KMS-11 (cell line): Measurements from ENCODE around the gene PSMB7.

ENCODE experiments used
- H2AFZ ChIP-seq: fragments of 200-600 bp; sonication (generic); 2 replicates; pipeline ENCODE4 v1.6.1; 2016; ENCODE audit warnings: antibody characterized with exemption, mixed run types, low read depth
- H3K27ac ChIP-seq: fragments of 200-600 bp; sonication (generic); 2 replicates; pipeline ENCODE4 v1.6.1; 2016; ENCODE audit warnings: mild to moderate bottlenecking, mixed run types
- H3K27me3 ChIP-seq: fragments of 200-600 bp; sonication (generic); 2 replicates; pipeline ENCODE4 v1.6.1; 2017; ENCODE audit warnings: mild to moderate bottlenecking, low read depth, mixed run types, moderate library complexity; ENCODE audit not compliant: insufficient read depth
- H3K36me3 ChIP-seq: fragments of 200-600 bp; sonication (generic); 2 replicates; pipeline ENCODE4 v1.6.1; 2017; ENCODE audit warnings: mild to moderate bottlenecking, mixed run types; ENCODE audit not compliant: insufficient read depth
- H3K4me1 ChIP-seq: fragments of 200-600 bp; sonication (generic); 2 replicates; pipeline ENCODE4 v1.6.1; 2016; ENCODE audit warnings: mild to moderate bottlenecking, low read depth, mixed run types; ENCODE audit not compliant: poor library complexity, severe bottlenecking
- H3K4me2 ChIP-seq: fragments of 200-600 bp; sonication (generic); 2 replicates; pipeline ENCODE4 v1.7.0; 2016; ENCODE audit warnings: mild to moderate bottlenecking, mixed run types
- H3K4me3 ChIP-seq: fragments of 200-600 bp; sonication (generic); IDR thresholded peaks from 2 replicates; pipeline ENCODE4 v1.6.1; 2017; ENCODE audit warnings: low read depth, low read length, mixed read lengths; ENCODE audit not compliant: insufficient read depth
- H3K79me2 ChIP-seq: fragments of 200-600 bp; sonication (generic); 2 replicates; pipeline ENCODE4 v1.6.1; 2016; ENCODE audit warnings: low read depth, mixed run types; ENCODE audit not compliant: insufficient read depth
- H3K9ac ChIP-seq: fragments of 200-600 bp; sonication (generic); 2 replicates; pipeline ENCODE4 v1.6.1; 2016; ENCODE audit warnings: mild to moderate bottlenecking, mixed run types
- H4K20me1 ChIP-seq: fragments of 200-600 bp; sonication (generic); 2 replicates; pipeline ENCODE4 v1.6.1; 2016; ENCODE audit warnings: mild to moderate bottlenecking, mixed run types; ENCODE audit not compliant: insufficient read depth
- CTCF ChIP-seq: fragments of 200-600 bp; sonication (generic); conservative IDR thresholded peaks from 2 replicates; pipeline ENCODE4 v1.6.1; 2017; ENCODE audit warnings: low read depth, mild to moderate bottlenecking, antibody characterized with exemption, low read length, moderate library complexity, mixed read lengths

The PSMB7 gene

DNA sequence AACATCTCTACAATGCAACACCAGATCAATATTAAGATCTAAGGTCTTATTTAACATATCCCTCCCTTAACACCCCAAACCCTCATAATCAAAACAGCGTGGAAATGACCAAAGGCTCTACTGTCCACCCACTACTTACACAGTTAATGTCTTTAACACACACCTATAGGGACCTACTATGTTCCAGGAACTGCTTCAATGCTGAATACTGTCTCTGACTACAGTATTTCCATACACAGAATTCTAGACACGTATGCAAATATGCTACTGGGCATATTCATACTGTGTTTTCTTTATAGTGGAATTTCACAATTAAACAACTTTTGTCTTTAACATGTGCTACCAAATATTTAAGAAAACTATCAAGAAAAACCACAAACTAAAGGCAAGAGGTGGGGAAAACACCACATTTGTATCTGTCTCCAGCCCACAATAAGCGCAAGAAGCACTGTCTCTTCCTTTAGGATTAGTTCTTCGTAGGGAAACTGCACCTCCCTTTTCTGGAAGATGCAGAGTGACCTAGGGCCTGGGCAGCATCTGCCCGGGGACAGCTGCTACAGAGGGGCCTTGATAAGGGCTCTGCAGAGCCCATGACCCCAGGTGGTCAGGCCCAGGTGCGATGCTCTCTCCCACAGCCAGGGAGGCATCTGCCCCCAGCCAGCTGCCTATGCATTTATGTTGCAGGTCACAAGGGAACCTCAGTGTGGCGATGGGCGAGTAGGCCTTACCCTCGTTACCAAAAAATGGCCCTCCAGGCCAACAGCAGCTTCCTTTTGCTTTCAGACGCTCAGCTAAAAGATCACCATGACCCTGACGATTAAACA, 55.2 kb downstream of the PSMB7 start:
- H3K27me3 ChIP-seq, result no peaks in the 10 kb centered on the region

GRCh38 chr9:124359426-124359825, 55.8 kb downstream of the PSMB7 start:
- H4K20me1 ChIP-seq, result peaks cover 7% of the 10 kb centered on the region; the same call in 1 of the 2 replicates
- H3K4me1 ChIP-seq, result no peaks in the 10 kb centered on the region
- no peak overlapping the region for H3K4me3 ChIP-seq
- no peak for TF ChIP-seq CTCF
- no peaks in the 10 kb centered on the region for H3K27me3 ChIP-seq
- H3K79me2 ChIP-seq, result peaks cover 22% of the 10 kb centered on the region; the same call in 1 of the 2 replicates
- H3K36me3 ChIP-seq, result no peaks in the 10 kb centered on the region
- H2AFZ ChIP-seq, result no peak overlapping the region
- no peak overlapping the region for H3K27ac ChIP-seq
- H3K4me2 ChIP-seq, result no peak overlapping the region
- H3K9ac ChIP-seq, result no peak overlapping the region

More for the DNA sequence above, 55.2 kb downstream of the PSMB7 start:
- TF ChIP-seq CTCF, result no peak
- Histone ChIP-seq H3K9ac (no peak overlapping the region), H4K20me1 (peaks cover 7% of the 10 kb centered on the region; the same call in 1 of the 2 replicates), H3K79me2 (peaks cover 28% of the 10 kb centered on the region; the same call in 1 of the 2 replicates), H3K4me3 (no peak overlapping the region), H3K4me2 (no peak overlapping the region), H3K36me3 (no peaks in the 10 kb centered on the region), H3K27ac (no peak overlapping the region), H3K4me1 (no peaks in the 10 kb centered on the region), H2AFZ (no peak overlapping the region)

- H3K79me2 ChIP-seq, result peaks cover 22% of the 10 kb centered on the region; the same call in 1 of the 2 replicates
- H3K27ac ChIP-seq, result no peak overlapping the region
- H2AFZ ChIP-seq, result no peak overlapping the region
- 0 out of 2 replicates have a peak, but pooled peaks cover 7% of the 10 kb centered on the region for H4K20me1 ChIP-seq
- H3K36me3 ChIP-seq, result no peaks in the 10 kb centered on the region
- no peak overlapping the region for H3K4me3 ChIP-seq
- no peaks in the 10 kb centered on the region for H3K27me3 ChIP-seq
- no peak overlapping the region for H3K9ac ChIP-seq
- no peak overlapping the region for H3K4me2 ChIP-seq
- no peaks in the 10 kb centered on the region for H3K4me1 ChIP-seq
- TF ChIP-seq CTCF, result no peak
Observed at GRCh38 chr9:124358631-124359030, 56.6 kb downstream of the PSMB7 start.

DNA sequence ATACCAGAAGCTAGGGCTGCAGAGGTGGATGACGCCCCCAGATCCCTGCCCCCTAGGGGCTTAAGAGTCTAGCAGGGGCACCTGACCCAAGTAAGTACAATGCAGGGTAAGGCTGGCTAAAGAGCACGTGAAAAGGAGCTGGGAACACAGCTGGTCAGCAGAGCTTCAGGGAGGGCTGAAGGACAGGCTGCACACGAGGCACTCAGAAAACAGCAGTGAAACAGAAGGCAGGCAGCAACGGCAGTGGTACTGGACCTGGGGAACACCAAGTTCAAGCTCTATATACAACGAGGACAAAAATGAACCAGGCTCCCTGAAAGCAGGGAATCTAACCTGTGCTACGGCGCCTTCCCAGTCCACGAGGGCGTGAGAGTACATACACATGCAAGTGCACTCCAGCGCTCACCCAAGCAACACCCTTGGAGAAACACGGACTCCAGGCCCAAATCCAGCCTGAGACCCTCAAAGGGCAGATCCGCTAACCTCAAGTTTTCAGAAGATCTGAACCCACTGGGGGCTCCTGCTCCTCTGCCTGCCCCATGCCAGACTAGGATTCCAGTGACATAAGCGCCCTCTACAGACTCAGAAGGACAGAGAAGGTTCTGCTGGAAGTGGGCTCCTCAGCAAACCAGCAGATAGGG, 57.4 kb downstream of the PSMB7 start:
- Histone ChIP-seq H3K4me1 (no peaks in the 10 kb centered on the region), H3K27ac (no peak overlapping the region), H4K20me1 (0 out of 2 replicates have a peak, but pooled peaks cover 7% of the 10 kb centered on the region), H3K79me2 (peaks cover 22% of the 10 kb centered on the region; the same call in 1 of the 2 replicates), H3K4me2 (no peak overlapping the region), H3K9ac (no peak overlapping the region), H3K36me3 (no peaks in the 10 kb centered on the region), H2AFZ (no peak overlapping the region), H3K4me3 (no peak overlapping the region), H3K27me3 (no peaks in the 10 kb centered on the region)
- TF ChIP-seq CTCF, result no peak
